Activated T-helper 1 cell treated with anti-CD3 and anti-CD28 coated beads, Interleukin-2, amount 50 U/mL, for 16 hours (primary cell): ENCODE results near the gene PLCG1.
A peak's percentile ranks its signal among the peaks of the same experiment; 100 is the strongest.
"Not testable (repeated sequence)": the region's sequence is repeated elsewhere in the genome, so short reads cannot be mapped to it uniquely, and the experiment has no call there.

Experiments
- DNase-seq, 2 donors: peaks; one replicate each; pipeline ENCODE4 v3.0.0-alpha.2; 2020; ENCODE audit warnings: low read depth in 1 of 2, low spot score in 1 of 2

The PLCG1 gene

DNA sequence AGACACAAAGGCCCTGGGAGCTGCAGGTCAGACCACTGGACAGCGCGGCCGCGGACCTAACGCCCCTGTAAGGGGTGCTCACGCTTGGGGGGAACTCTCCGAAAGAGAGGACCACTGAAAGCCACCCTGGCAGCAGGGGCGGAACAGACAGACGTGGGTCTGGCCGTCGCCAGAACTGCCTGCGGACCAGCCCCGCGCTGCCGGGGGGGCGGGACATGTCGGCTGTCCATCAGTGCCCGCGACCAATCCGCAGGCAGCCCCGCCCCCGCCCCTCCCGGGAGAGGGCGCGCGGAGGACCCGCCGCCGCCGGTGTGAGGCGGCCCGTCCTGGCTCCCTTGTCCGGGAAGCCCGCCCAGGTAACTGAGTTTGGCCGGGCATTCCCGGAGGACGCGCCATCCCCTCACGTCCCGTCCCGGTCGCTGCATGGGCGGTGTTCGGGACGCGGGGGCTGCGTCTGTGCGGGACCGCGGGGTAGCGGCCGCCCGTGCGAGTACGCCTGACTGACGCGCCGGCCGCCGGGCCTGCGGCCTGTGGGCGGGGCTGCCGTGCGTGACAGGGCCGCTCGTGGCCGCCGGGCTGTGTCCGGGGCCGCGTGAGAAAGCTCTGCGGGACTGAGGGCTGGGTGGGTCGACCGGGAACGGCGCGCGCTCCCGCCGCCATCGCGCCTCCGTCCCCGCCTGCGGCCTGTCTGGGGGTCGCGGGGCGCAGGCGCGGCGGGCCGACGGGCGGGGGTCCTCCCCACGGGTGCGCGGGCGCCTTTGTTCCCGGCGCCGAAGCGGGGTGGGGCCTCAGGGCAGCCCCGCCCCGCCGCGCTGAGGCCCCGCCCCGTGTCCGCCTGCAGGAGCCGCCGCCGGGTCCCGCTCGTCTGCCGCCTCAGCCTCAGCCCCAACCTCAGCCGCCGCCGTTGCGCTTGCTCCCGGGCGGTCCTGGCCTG, at the start of gene PLCG1:
TSS of gene PLCG1 (plus strand) at position 864 of the 934 bp plus-strand sequence. CDS start 99 bp downstream, outside the sequence.
- DNase-seq = peak; percentile 59 to 79

- no peak for DNase-seq
These were observed 49.6 kb upstream of the PLCG1 start for GRCh38 chr20:41087777-41088176.

GRCh38 chr20:41089555-41089954, 47.8 kb upstream of the PLCG1 start:
- DNase-seq = no peak

- no peak for DNase-seq
These were observed 45.4 kb upstream of the PLCG1 start for GRCh38 chr20:41091927-41092326.

- no peak for DNase-seq
These were observed 42.8 kb upstream of the PLCG1 start for GRCh38 chr20:41094353-41095055.

GRCh38 chr20:41095110-41095969, 42.0 kb upstream of the PLCG1 start:
- DNase-seq = peak; percentile 27

DNA sequence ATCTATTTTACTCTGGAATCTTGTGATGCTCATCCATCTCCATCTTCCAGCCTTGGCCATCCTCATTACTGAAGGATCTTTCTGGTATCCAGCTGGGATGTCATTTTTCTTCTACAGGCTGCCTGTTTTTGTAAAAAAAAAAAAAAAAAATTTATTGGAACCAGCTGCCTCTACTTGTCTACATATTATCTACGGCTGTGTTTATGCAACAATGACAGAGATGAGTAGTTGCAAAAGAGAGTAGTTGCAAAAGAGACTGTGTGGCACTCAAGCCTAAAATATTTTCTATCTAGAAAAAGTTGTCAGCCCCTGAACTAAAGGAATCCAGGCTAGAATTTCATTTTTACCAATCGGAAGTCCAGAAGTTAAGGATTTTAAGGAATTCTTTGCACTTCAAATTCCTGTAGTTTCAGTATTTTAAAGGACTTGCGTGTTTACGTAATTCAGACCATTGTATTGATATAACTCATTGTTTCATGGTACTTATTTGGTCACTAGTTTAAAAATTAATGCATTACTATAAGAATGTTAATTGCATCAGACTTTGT, 38.6 kb upstream of the PLCG1 start:
- DNase-seq = no peak

- no peak for DNase-seq
These were observed 37.3 kb upstream of the PLCG1 start for GRCh38 chr20:41100001-41100480.

DNA sequence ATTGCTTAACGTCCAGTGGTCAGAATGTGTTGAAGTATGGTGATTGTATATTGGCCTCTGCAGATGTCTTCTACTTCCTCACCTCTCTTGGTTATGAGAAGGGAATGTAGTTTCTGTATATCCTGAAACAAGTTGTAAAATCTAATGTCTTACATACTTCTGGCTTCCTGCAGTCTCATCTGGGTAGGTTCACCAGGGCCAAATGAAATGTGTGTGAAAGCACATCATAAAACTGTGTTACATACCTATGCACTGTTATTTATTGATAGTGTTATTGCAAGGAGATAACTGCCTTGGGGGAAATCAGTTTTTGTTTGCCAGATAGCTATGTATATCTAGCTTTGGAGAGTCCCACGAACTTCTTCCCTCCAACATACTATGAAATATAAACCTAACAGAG, 35.7 kb upstream of the PLCG1 start:
- no peak for DNase-seq

- no peak for DNase-seq
These were observed 28.8 kb upstream of the PLCG1 start for GRCh38 chr20:41108531-41108930.

DNA sequence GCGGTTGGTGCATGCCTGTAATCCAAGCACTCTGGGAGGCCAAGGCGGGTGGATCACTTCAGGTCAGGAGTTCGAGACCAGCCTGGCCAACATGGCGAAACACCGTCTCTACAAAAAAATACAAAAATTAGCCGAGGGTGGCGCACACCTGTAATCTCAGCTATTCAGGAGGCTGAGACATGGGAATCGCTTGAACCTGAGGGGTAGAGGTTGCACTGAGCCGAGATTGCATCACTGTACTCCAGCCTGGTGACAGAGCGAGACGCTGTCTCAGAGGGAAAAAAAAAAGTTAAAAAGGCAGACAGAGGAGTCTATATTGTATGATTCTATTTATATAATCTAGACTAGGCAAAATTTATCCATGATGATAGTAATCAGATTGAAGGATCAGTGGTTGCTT, 27.3 kb upstream of the PLCG1 start:
- DNase-seq = no peak

- DNase-seq = no peak
These were observed 26.3 kb upstream of the PLCG1 start for GRCh38 chr20:41110930-41111577.

DNA sequence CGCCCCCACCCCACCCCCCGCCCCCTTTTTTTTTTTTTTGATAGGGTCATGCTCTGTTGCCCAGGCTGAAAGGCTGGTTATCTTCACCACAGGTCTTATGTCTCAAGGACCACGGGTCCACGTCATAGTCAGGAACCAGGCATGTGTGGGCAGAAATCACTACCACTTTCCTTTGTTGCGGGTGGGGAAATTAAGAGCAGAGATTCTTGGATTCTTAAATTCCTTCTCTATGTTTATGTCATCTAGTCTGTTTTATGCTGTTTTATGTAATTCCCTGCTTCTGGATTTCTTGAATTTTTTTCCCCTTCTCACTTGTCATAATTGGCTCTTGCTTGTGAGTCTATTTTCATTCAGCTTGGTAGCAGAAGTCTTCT, 25.8 kb upstream of the PLCG1 start:
- no peak for DNase-seq

DNA sequence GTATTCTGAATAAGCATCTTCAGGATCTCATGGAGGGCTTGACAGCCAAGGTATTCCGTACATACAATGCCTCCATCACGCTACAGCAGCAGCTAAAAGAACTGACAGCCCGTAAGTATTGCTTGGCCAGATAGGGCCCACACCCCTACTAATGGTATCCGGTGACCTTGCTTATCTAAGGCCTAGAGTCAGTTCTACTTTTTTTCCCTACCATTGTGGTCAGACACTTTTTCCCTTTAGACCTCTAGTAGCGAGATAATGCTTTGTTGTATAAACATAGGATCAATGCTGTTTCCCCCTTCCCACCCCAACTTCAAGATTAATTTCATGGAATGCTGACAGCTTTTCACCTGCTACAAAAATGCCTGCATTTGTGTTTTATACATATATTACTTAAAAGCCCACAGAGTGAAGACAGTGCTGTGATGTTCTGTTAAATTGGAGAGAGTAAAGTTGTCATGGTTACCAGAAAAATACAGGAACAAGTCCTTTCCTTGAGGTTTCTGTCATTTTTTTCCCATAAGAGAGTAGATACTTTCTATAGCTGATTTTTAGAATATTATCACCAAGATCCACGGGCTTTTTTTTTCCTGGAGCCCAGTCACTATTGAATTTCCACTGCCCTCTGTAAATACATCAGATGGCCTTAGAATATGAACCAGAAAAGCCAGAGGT, 20.9 kb upstream of the PLCG1 start:
- no peak for DNase-seq

GRCh38 chr20:41118159-41118558, 19.2 kb upstream of the PLCG1 start:
- DNase-seq = not testable (repeated sequence)

- no peak for DNase-seq
These were observed 18.7 kb upstream of the PLCG1 start for GRCh38 chr20:41118632-41119031.

- no peak for DNase-seq
These were observed 17.5 kb upstream of the PLCG1 start for GRCh38 chr20:41119614-41120561.

- no peak for DNase-seq
These were observed 15.9 kb upstream of the PLCG1 start for GRCh38 chr20:41121399-41121798.

DNA sequence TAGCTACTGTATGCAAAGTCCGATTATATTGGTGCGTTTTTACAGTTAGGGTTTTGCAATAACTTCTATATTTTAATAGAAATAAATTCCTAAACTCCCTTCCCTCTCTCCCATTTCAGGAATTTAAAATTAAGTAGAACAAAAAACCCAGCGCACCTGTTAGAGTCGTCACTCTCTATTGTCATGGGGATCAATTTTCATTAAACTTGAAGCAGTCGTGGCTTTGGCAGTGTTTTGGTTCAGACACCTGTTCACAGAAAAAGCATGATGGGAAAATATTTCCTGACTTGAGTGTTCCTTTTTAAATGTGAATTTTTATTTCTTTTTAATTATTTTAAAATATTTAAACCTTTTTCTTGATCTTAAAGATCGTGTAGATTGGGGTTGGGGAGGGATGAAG, 13.7 kb upstream of the PLCG1 start:
- no peak for DNase-seq
